ENCODE measurements around the gene GALNT9.
"Not testable (repeated sequence)": the region's sequence is repeated elsewhere in the genome, so short reads cannot be mapped to it uniquely, and the experiment has no call there.

GALNT9 gene

DNA sequence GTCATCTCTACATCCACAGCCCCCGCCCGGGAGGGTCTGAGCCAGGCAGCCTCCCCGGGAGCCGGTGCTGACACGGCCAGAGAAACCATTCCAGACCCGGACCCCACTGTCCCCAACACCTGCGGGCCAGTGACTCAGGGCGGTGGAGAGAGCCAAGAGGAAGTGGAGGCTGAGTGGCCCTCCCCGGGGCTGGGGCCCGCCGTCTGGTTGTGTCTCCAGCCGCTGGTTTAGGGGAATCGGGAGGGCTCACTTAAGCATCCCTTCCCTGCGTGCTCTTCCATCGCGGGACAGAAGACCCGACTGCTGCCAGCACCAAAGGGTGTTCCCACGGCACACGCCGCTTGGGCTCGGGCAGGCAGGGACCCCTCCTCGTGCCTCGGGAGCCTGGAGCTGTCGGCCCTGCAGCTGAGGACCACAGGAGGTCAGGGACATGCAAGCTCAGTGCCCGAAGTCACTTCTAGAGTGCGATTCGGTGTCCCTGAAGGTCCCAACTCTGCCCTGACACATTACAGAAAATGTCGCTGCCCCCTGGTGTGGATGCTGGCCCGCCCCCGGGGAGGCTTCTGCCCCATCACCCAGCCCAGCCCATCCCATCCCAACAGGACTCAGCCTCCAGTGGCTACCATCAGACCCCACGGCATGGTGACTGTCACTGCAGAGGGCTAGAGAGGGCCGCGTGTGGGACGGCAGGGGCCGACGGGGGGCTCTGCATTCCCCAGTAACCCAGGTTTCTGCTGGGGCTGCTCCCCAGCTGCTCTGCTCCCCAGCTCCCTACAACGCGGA, 50.8 kb downstream of the GALNT9 start:
- FAIRE-seq, result no peak

DNA sequence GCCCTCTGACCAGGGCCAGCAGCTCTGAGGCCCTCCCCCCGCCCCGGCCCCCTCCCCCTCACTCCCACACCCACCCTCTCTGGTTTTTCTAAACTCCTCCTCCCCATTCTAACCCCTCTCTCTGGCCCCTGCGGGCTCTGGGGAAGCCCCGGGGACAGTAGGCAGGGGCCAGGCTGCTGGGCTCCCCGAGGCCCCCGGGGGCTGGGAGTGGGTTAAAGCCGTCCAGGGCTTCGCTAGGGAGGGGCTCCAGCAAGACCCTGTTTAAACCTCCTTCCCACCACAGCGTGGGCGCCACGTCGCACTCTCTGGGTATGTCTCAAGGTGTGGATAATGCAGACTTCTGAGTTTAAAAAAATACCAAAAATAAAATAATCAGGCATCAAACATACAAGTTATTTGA, 51.4 kb downstream of the GALNT9 start:
- no peak for FAIRE-seq

DNA sequence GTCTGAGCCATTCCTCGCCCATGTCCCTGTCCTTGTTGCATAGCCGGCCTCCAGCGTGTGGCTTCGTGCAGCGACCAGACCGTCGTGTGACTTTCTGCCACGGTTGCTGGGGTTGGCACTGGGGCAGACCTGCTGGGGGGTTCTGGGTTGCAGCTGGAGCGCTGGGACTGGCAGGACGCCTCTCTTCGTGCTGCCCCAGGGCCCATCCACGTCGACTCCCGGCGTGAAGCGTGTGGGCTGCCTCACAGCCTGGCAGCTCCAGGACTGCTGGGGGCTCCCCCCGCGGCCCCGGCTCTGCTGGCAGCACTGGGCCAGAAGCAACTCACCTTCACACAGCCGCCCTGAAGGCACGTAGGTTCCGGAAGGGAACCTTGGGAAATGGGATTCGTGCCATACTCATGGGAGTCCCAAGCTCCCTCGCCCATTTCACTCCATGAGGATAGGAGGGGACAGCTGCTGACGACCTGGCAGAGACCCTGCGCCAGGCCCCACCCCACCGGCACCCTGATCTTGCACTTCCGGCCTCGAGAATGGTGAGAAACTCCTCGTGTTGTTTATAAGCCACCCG, 51.9 kb downstream of the GALNT9 start:
- FAIRE-seq, result no peak

DNA sequence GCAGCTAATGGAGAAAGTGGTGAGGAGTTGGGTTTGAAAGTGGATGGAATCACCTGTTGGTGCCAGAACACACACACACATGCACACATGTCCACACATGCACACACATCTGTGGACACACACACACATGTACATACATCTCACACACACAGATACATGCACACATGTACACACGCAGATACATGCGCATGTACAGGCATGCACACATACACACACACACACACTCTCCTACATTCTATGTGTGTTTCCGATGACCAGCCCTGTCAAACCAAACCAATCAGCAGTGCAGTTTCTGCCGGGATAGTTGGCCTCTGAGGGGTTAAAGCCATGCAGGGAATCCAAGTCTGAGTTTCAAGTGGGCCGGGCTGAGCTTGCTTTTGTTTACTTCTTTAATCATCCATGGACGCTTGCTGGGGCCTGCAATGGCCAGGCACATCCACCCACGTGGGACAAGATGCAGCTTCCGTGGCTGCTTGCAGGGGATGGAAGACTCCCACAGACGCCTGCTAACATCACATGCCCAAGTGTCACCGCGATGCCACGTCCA, 52.5 kb downstream of the GALNT9 start:
- FAIRE-seq, result no peak

DNA sequence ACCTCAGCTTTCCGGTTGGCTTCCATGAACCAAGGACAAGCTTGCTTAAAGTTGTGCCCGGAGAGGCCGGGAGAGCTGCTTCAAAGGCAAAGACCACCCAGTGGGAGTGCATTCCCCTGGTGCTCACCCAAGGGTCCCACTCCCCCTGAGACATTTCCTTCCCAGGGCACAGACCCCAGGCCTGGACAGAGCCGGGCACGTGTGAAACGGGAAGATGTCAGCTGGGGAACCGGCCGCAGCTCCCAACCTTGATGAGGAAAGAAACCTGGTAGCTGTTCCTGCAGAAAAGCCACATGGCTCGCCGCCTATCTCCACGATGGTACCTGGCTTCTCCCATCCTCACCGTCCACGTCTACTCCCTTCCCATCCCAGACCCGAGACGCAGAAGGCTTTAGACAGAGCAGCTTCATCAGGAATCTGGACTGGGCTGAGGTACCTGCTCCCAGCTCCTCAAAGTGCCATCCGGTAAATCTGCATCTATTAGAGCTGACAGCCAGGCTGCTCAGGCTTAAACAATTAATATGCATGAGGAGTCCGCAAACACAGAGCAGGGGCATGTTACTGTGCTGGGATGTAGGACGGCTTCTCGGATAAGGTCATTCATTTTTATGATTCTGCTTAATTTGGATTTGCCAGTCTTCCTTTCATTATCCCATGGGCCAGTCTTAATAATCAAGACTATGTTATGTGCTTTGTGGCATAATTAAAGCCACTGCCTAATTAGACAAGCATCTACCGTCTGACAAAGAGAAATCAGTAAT, 53.1 kb downstream of the GALNT9 start:
- FAIRE-seq, result no peak

DNA sequence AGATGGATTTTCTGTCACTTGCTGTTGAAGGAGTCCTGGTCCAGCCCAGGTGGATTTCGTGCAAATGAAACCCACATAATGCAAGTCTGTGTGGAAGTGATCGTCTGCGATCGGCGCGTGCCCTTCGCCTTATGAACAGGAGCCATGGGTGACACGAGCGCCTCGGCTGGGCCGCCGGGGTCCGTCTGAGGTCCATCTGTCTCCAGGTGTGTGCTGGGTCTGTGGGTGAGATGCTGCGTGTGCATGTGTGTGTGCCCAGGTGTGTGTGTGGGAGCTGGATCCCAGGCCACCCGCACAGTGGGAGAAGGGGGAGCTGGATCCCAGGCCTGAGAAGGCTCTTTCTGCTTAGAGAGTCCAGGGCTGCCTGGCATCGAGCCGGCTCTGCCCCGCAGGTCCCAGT, 53.8 kb downstream of the GALNT9 start:
- no peak for FAIRE-seq

DNA sequence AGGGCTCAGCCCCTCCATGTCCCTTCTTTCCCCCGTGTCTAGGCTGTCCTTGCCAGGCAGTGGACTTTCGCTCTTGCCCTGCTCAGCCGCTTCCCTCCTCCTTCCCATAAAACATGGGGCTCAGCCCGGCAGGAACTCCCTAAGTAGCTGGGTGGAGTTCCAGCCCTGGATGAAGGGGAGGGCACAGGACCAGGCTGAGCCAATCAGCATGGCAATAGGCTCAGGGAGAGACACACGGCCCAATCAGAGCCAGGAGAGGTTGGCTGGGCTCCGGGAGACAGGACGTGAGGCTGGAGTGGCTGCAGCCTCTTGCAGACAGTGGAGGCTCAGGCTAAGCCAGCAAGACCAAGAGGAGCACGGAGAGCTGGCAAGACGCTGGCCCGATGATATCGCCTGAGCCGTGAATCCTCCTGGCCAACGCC, 54.3 kb downstream of the GALNT9 start:
- no peak for FAIRE-seq

DNA sequence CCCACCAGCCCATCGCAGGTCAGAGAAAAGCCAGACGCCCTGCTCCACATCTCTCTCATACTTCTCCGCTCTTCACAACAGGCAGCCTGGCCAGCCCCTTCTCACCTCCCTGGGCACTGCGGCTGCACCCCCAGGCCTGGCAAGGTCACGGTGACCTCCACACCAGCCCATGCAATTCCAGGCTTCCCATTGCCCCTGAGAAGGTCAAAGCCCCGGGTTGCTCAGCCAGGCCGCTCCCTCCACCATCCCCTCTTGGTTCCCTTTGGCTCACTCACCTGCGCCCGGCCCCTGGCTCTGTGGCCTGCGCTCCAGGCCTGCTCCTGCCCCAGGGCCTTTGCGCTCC, 55.4 kb downstream of the GALNT9 start:
- no peak for FAIRE-seq

DNA sequence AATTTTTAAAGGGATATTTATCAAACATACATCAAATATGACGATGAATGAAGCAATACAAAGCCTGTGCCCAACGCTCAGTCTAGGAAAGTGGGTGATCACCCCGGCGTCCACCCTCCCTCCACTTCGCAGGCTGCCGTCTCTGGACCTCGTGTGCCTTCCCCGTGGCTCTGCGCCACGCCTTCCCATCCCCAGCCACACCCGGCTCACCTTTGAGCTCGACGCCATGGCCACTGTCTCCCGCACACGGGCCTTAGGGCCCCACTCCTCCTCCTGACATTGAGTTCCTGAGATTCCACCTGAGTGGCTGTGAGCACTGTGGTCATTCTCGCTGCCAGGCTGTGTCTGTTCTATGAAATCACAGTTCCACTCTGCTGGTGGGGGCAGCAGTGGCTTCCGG, 56.7 kb downstream of the GALNT9 start:
- FAIRE-seq, result no peak

DNA sequence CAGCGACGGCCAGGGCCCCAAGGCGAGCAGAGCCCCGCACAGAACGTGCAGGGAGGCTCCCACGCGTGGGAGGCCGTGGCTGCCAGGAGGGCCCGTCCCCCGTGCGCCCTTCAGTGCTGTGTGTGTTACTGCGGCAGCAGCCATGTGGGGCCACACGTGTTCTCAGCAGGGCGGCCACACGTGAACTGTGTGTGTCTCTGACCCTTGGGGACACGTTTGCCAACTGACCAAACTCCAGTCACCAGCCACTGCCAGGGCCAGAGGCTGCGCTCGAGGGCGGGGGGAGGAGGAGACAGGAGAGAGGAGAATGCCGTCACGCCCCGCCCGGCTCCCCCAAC, 57.7 kb downstream of the GALNT9 start:
- FAIRE-seq, result no peak

DNA sequence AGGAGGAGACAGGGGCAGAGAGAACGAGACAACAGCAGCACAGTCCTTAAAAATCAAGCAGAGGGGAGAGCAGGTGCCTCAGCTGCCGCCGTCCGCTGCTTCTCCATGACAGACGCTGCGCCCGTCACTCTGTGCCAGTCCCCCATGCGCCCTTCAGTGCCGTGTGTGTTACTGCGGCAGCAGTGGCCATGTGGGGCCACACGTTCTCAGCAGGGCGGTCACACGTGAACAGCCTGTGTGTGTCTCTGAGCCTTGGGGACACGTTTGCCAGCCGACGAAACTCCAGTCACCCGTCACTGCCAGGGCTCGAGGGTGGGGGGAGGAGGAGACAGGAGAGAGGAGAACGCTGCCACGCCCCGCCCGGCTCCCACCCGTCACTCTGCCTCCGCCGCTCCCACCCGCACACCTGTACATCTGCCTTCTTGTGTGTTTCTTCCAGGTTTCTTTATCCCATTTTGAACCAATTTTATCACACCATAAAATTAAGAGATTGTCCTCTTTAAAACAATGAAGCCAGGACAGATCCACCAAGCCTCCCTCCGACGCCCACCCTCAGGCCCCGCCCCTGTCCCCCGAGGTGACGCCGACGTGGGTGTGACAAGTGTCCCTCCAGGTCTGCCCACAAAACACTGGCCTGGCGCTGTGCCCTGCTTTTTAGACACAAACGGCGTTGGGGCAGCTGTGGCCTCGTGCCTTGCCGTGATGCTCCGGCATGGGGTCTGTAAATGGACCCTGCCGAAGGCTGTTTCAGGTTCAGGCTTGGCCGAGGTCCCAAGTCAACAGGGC, 58.2 kb downstream of the GALNT9 start:
- no peak for FAIRE-seq

DNA sequence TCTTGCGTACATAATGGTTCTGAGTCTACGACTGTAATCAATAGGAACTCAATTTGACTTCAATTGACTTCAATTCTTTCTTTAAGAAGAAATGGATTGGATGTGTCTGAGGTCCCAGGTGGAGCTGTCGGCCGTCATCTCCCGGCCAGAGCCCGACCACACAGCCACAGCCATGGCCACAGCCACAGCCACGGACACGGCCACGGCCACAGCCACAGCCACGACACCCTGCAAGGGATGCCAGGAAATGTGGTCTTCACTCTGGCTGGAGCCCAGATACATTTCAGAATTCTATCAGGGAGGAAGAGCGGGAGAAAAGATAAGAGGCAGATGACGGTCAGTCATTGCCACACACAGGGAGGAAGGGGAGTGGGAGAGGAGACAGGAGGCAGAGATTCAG, 58.9 kb downstream of the GALNT9 start:
- FAIRE-seq, result no peak

DNA sequence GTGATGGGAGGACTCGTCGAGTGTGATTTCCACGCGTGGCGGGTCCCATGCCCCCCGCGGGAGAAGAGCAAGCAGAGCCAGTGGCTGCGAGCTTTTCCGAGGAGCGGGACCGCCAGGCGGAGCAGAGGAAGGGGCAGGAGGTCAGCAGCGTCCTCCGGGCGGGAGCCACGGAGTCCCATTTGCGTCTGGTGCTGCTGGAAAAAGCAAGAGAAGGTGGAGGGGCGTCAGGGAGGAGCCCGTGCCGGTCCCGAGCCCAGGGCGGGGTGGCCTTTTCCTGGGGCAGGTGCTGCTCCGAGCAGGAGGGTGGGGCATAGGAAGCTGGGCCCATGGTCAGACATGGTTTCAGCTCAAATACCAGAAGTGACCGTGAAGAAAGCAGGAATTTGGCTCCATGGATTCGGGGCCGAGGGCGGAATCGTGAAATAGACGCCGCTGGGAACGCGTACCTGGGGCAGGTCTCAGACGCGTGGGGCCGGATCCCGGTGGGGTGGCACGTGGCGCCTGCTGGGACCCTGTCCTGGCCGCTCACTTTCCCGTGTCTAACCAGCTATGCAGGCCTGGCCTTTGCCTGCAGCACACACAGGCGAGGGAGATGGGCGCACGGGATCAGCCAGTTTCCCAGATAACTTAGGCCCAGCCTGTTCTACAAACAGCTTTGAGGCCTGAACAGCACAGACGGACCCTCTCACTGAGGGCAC, 60.0 kb downstream of the GALNT9 start:
- no peak for FAIRE-seq

DNA sequence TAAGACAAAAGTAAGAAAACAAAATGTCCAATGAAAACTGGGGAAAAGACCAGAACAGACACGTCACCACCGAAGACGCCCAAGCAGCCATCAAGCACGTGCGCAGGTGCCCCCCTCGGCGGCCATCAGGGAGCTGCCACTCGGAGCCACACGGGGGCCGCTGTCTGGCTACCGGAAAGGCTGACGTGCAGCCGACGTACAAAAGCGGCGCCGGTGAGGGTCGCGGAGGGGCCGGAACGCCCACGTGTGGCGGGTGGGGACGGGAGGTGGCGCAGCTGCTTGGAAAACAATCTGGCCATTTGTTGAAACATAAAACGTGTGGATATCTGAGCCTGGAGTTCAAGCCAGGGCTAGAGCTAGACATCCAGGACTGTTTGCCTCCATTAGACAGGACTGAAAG, 60.7 kb downstream of the GALNT9 start:
- FAIRE-seq, result no peak

DNA sequence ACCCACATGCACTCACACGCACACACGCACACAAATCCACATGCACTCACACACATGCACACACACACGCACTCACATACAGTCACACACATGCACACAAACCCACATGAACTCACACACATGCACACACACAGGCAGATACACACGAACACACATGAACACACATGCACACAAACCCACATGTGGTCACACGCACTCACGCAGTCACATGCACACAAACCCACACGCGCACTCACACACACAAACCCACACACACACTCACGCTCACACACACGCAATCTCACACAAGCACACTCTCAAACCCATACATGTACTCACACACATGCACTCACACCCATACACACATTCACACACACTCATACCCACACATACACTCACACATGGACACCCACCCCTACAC, 61.5 kb downstream of the GALNT9 start:
- FAIRE-seq, result no peak

DNA sequence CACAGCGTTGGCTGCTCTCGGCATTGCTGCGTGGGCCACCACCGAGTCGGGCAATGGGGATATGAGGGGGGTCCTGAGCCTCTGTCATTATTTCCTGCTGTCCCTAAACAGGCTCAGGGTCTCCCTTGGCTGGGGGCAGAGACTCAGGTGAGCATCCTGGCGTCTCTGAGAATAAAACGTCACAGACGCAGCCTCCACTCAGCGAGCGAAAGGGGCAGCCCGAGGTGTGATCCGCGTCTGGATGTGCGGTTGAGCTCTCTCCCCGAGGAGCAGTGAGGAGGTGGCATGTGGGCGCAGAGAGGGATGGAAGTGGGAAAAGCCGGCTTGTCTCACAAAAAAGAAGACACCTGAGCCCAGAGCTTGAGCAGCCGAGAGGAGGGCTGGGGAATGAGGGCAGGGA, 62.6 kb downstream of the GALNT9 start:
- FAIRE-seq, result no peak

DNA sequence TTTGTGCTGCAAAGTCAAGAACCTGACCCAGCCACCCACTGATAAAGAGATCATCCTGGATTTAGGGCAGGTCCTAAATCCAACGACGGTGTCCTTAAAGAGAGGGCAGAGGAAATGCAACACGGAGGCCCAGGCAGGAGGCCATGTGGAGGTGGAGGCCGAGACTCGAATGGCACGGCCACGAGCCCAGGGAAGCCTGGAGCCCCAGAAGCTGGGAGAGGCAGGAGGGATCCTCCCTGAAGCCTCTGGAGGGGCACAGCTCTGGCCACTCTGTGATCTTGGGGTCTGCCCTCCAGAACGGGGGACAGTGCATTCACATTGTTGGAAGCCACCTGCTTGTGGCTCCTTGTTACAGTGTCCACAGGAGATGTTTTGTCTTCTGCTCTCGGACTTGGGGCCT, 63.0 kb downstream of the GALNT9 start:
- no peak for FAIRE-seq

DNA sequence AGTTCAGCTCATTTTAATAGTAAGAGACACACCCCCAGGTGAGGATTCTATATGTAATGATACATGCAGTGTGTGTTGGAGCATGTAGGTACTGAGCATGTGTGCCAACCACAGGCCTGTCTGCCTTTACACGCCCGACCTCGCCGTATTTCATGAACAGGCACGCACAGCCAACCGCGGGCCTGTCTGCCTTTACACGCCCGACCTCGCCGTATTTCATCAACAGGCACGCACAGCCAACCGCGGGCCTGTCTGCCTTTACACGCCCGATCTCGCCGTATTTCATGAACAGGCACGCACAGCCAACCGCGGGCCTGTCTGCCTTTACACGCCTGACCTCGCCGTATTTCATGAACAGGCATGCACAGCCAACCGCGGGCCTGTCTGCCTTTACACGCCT, 63.6 kb downstream of the GALNT9 start:
- not testable (repeated sequence) for FAIRE-seq

DNA sequence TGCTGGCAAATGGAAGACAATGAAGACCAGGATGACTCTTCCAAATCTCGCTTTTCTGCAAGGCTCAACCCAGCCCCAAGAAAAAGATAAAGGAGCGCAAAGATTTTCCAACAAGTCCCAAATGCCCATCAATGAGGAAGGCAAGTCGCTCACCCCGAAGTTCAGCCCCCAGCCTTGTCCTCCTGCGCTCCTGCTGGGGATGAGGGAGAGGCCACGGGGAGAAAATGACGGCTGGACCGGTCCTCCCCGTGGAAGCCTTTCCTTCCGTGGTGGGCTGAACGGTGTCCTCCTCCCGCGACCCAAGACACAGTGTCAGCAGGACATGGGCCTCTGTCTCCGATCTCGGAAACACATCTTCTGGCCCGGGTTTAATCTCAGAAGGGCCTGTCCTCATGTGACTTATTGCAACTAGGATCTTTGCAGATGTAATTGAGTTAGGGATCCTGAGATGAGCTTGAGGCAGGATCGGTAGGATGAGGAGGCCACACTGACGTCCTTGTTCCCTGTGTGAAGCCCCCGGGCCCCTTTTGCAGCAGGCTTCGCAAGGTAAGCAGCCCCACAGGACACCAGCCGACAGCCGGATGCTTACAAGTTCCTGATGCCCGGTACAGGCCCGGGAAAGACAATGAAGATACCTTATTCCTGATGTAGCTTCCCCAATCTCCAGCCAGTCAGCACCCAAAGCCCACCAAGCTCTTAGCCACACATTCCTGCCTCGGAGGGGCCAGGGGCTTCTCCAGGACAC, 64.2 kb downstream of the GALNT9 start:
- FAIRE-seq, result no peak

DNA sequence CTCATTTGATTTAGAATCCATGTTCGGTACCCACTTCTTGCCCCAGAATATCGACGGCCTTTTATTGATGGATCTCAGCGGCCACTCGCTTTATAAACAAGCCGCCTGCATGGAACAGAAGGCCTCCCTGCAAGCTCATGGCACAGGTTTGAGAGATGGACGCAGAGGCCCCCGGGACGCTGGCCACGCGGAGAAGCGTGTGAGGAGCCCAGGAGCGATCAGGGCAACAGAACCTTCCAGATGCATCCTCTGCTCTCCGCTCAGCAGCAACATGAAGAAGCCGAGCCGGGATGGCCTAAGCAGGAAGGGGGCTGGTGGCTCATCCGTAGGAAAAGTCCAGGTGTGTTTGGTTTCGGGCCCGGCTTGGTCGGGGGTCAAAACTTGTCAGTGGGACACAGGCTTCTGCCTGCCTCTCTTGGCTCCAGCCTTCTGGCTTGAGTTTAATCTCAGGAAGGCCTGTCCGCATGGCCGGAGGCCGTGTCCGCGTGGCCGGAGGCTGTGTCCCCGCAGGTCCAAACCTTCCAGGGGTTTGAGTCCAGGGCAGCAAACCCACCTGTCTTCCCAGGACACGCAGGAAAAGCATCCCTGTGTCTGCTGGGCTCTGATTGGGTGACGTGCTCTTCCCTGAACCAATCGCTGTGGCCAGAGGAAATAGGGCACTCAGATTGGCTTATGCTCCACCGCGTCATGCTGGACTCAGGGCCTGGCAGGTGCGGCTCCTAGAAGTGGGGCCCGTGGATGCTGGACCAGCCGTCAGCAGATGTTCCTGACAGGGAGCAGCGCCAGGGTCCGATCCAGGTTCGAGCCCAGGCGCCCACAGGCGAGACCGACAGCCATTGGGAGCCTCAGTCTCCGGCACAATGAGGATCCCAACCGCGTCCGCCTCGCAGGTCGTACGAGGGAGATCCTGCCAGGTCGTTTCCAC, 65.0 kb downstream of the GALNT9 start:
- no peak for FAIRE-seq

Data from A204.1 (cell line).